ENCODE measurements around the gene ERBB4.

DNA sequence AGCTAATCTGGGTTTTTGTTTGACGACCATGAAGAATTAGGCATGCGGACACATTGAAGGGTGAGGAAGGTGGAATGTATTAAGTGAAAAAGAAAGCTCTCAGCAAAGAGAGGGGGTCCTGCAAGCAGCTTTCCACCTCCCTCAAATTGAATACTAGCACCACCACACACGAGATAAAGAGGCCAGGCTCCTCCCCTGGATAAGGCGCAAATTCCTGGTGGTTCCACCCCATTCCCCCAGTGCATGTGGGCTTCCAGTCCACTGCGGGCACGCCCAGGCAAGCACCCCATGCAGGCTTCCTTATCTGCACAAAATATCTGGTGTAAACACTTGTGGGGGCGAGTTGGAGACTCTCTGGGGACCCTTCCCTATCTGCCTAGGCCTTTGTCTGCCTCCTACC, 1124.9 kb downstream of the ERBB4 start:
- TF ChIP-seq, protein P1, sequence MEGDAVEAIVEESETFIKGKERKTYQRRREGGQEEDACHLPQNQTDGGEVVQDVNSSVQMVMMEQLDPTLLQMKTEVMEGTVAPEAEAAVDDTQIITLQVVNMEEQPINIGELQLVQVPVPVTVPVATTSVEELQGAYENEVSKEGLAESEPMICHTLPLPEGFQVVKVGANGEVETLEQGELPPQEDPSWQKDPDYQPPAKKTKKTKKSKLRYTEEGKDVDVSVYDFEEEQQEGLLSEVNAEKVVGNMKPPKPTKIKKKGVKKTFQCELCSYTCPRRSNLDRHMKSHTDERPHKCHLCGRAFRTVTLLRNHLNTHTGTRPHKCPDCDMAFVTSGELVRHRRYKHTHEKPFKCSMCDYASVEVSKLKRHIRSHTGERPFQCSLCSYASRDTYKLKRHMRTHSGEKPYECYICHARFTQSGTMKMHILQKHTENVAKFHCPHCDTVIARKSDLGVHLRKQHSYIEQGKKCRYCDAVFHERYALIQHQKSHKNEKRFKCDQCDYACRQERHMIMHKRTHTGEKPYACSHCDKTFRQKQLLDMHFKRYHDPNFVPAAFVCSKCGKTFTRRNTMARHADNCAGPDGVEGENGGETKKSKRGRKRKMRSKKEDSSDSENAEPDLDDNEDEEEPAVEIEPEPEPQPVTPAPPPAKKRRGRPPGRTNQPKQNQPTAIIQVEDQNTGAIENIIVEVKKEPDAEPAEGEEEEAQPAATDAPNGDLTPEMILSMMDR (IDR thresholded peaks at IDR 0.05): no peak
- no peak for TF ChIP-seq POLR2A (IDR thresholded peaks at IDR 0.05)

Data from lower leg skin (tissue), 3 donors.